B cell (primary cell): ENCODE measurements around the gene UTS2B. TPM values are rescaled to one million over a fixed set of nuclear protein-coding genes. Genes with fewer than 3 reads are reported as not detected.

ENCODE experiments used
- ATAC-seq: fragments of 200-7000 bp; cut with Tn5 transposase; one replicate; pipeline ENCODE4 v1.10.0; 2021; ENCODE audit warnings: low read depth, mild to moderate bottlenecking, moderate number of reproducible peaks, moderate library complexity
- CTCF ChIA-PET: fragments of 350-600 bp; sonication (Branson Sonifier 250); formaldehyde crosslinking; loops from one replicate; lab custom pipeline; 2021; ENCODE audit warnings: antibody characterized with exemption, inconsistent platforms; lab: Charles Lee
- POLR2A ChIA-PET: fragments of 350-600 bp; sonication (Branson Sonifier 250); formaldehyde crosslinking; loops from one replicate; lab custom pipeline; 2021; ENCODE audit warnings: antibody characterized with exemption; lab: Charles Lee
- DNase-seq: peaks from one replicate; pipeline ENCODE4 v3.0.0; 2013
- H2AFZ ChIP-seq: 2 replicates; pipeline ENCODE4 v1.6.1; 2012; ENCODE audit warnings: mild to moderate bottlenecking, low read depth, low read length; ENCODE audit not compliant: insufficient read depth, poor library complexity, severe bottlenecking
- H3K27ac ChIP-seq, 2 donors: 1 replicate in 1 of 2; 2 replicates in 1 of 2; pipeline ENCODE4 v1.5.1; 2012 to 2013; ENCODE audit warnings: low read length in 2 of 2, mild to moderate bottlenecking in 2 of 2, moderate library complexity in 1 of 2
- H3K27me3 ChIP-seq, 4 experiments: fragments of 200-600 bp in 1 of 4; sonication (generic) in 1 of 4; replicated peaks in 1 of 4; 1 replicate in 2 of 4; 2 replicates in 2 of 4; pipeline versions ENCODE4 v1.6.1 to v1.7.0; 2013 to 2016; ENCODE audit warnings: low read length in 3 of 4, mild to moderate bottlenecking in 2 of 4, mixed read lengths in 1 of 4, moderate library complexity in 1 of 4; ENCODE audit not compliant: insufficient read depth in 4 of 4, control insufficient read depth in 3 of 4; ENCODE audit errors: control extremely low read depth in 1 of 4
- H3K36me3 ChIP-seq, 2 experiments: replicated peaks in 1 of 2; 1 replicate in 1 of 2; 2 replicates in 1 of 2; pipeline versions ENCODE4 v1.6.1 to v1.7.1; 2013; ENCODE audit warnings: low read length in 1 of 2; ENCODE audit not compliant: insufficient read depth in 2 of 2, control insufficient read depth in 1 of 2; ENCODE audit errors: control extremely low read depth in 1 of 2, extremely low read depth in 1 of 2
- H3K4me1 ChIP-seq, 2 donors: fragments of 200-600 bp in 1 of 2; sonication (generic) in 1 of 2; 1 replicate in 1 of 2; 2 replicates in 1 of 2; pipeline versions ENCODE4 v1.5.1 to v1.6.1; 2013 to 2017; ENCODE audit warnings: low read length in 2 of 2; ENCODE audit not compliant: control insufficient read depth in 2 of 2, insufficient read depth in 2 of 2
- H3K4me2 ChIP-seq: replicated peaks from 2 replicates; pipeline ENCODE3; 2012; ENCODE audit warnings: mild to moderate bottlenecking, low read depth, low read length; ENCODE audit not compliant: poor library complexity, severe bottlenecking
- H3K4me3 ChIP-seq, 5 experiments: fragments of 200-600 bp in 1 of 5; sonication (generic) in 1 of 5; 1 replicate in 3 of 5; 2 replicates in 2 of 5; pipeline versions ENCODE4 v1.5.1 to v1.7.0; 2011 to 2016; ENCODE audit warnings: low read length in 4 of 5, mild to moderate bottlenecking in 4 of 5, low read depth in 2 of 5, control low read depth in 1 of 5, moderate library complexity in 1 of 5; ENCODE audit not compliant: insufficient read depth in 1 of 5; ENCODE audit errors: control extremely low read depth in 1 of 5, extremely low read depth in 1 of 5
- H3K79me2 ChIP-seq: fragments of 200-600 bp; sonication (generic); one replicate; pipeline ENCODE4 v1.6.0; 2016; ENCODE audit warnings: low read length; ENCODE audit not compliant: control insufficient read depth, insufficient read depth
- H3K9ac ChIP-seq: fragments of 200-600 bp; sonication (generic); 2 replicates; pipeline ENCODE4 v1.6.1; 2017; ENCODE audit warnings: mild to moderate bottlenecking, low read length, moderate library complexity
- H3K9me3 ChIP-seq, 3 donors: one replicate each; pipeline versions ENCODE4 v1.6.1 to v1.7.1; 2013; ENCODE audit warnings: low read length in 2 of 3; ENCODE audit not compliant: control insufficient read depth in 2 of 3, insufficient read depth in 1 of 3; ENCODE audit errors: control extremely low read depth in 1 of 3
- H4K20me1 ChIP-seq: 2 replicates; pipeline ENCODE4 v1.6.0; 2012; ENCODE audit warnings: mild to moderate bottlenecking, low read length; ENCODE audit not compliant: insufficient read depth, control insufficient read depth, poor library complexity, severe bottlenecking
- H3K27ac Mint-ChIP-seq: one replicate; pipeline ENCODE4 v1.8.0; 2021; ENCODE audit warnings: mixed read lengths
- H3K27me3 Mint-ChIP-seq: one replicate; pipeline ENCODE4 v1.8.0; 2021; ENCODE audit warnings: mixed read lengths
- H3K4me1 Mint-ChIP-seq: one replicate; pipeline ENCODE4 v1.8.0; 2021; ENCODE audit warnings: mixed read lengths
- H3K4me3 Mint-ChIP-seq: one replicate; pipeline ENCODE4 v1.8.0; 2021; ENCODE audit warnings: mixed read lengths
- H3K9me3 Mint-ChIP-seq: one replicate; pipeline ENCODE4 v1.8.0; 2022; ENCODE audit warnings: mixed read lengths; ENCODE audit not compliant: insufficient read depth
- CTCF ChIP-seq: fragments of 200-600 bp; IDR thresholded peaks from one replicate; pipeline ENCODE4 v1.8.0; 2022; ENCODE audit warnings: antibody characterized with exemption, mild to moderate bottlenecking
- EZH2 ChIP-seq: IDR thresholded peaks from 2 replicates; pipeline ENCODE4 v1.6.1; 2012; ENCODE audit warnings: borderline replicate concordance, low read depth, mild to moderate bottlenecking, moderate library complexity, low read length; ENCODE audit not compliant: insufficient read depth, poor library complexity, severe bottlenecking
- WGBS: methylation state at CpG from one replicate; pipeline ENCODE4 v1.1.5; 2013; ENCODE audit warnings: missing lambda C conversion rate; ENCODE audit not compliant: insufficient coverage; 5-methylcytosine and 5-hydroxymethylcytosine counted together
- intact Hi-C: fragments of 100-400 bp; cut with micrococcal nuclease; formaldehyde crosslinking; loops from one replicate; pipeline ENCODE4 v1.10.0; 2022
- polyA plus RNA-seq: library from polyadenylated mRNA; depleted of rRNA; stranded (reverse); fragments of >200 nt; gene quantifications from 2 replicates; pipeline ENCODE4 v1.2.3, GENCODE V29; 2012
- total RNA-seq, 2 donors: library from RNA; stranded (reverse); fragments of 120-200 nt in 1 of 2; gene quantifications; 1 replicate in 1 of 2; 2 replicates in 1 of 2; pipeline versions ENCODE4 v1.2.3 to v1.2.4, GENCODE V29; 2013 to 2022

Gene UTS2B
- total and polyA plus RNA-seq, 2 donors (not counting 1 experiment from before 2014, with no cell fraction given): 1.8 to 2.0 TPM

GRCh38 chr3:191301782-191302411 lies 28.4 kb downstream of the UTS2B start:
- Mint-ChIP-seq H3K27ac (peak overlapping the region; percentile 77), H3K4me3 (peak overlapping the region; percentile 67)
- CTCF ChIA-PET: interaction anchor here (1.2 kb wide), 1 partner anchor 58 kb away, joined by 4 read pairs; no protein-coding TSS in a partner anchor

More at GRCh38 chr3:191301782-191302411, 28.4 kb downstream of the UTS2B start:
- DNase-seq (no peak), ATAC-seq (no peak)
- TF ChIP-seq CTCF (no peak), EZH2 (no peak)
- no peak overlapping the region for H2AFZ ChIP-seq
- H3K4me3 ChIP-seq: no peak overlapping the region
- peaks cover 56 to 61% of the 10 kb centered on the region in 2 donors for H3K4me1 ChIP-seq
- H3K4me1 Mint-ChIP-seq: peaks cover 54% of the 10 kb centered on the region
- H4K20me1 ChIP-seq: no peaks in the 10 kb centered on the region
- H3K79me2 ChIP-seq: no peaks in the 10 kb centered on the region
- peaks cover 0 to 7% (median 0%) of the 10 kb centered on the region in 3 donors for H3K9me3 ChIP-seq
- no peaks in the 10 kb centered on the region for H3K36me3 ChIP-seq
- WGBS: no CpG with 5 or more reads among the region's 5 CpGs
- H3K9ac ChIP-seq: no peak overlapping the region
- no peaks in the 10 kb centered on the region for H3K27me3 Mint-ChIP-seq
- H3K27me3 ChIP-seq: no peaks in the 10 kb centered on the region
- no peaks in the 10 kb centered on the region for H3K9me3 Mint-ChIP-seq
- intact Hi-C loops: no loop called here
- peak overlapping the region in 1 of 2 donors; percentile 2 for H3K27ac ChIP-seq
- peak overlapping the region; percentile 16 for H3K4me2 ChIP-seq
- POLR2A ChIA-PET: interaction anchor here (0.7 kb wide), 2 partner anchors 27 to 30 kb away, joined by 5 to 6 read pairs; no protein-coding TSS in a partner anchor
